Measurements from ENCODE around the gene DLG1.

- TF ChIP-seq POLR2A (IDR thresholded peaks at IDR 0.05): no peak
- TF ChIP-seq, protein P1, sequence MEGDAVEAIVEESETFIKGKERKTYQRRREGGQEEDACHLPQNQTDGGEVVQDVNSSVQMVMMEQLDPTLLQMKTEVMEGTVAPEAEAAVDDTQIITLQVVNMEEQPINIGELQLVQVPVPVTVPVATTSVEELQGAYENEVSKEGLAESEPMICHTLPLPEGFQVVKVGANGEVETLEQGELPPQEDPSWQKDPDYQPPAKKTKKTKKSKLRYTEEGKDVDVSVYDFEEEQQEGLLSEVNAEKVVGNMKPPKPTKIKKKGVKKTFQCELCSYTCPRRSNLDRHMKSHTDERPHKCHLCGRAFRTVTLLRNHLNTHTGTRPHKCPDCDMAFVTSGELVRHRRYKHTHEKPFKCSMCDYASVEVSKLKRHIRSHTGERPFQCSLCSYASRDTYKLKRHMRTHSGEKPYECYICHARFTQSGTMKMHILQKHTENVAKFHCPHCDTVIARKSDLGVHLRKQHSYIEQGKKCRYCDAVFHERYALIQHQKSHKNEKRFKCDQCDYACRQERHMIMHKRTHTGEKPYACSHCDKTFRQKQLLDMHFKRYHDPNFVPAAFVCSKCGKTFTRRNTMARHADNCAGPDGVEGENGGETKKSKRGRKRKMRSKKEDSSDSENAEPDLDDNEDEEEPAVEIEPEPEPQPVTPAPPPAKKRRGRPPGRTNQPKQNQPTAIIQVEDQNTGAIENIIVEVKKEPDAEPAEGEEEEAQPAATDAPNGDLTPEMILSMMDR (IDR thresholded peaks at IDR 0.05): no peak
- no peak for TF ChIP-seq EP300 (IDR thresholded peaks at IDR 0.05)
Observed at GRCh38 chr3:197280156-197280555, 18.3 kb downstream of the DLG1 start.

All from stomach (tissue), 4 donors.